HEK293 (cell line): ENCODE results near the gene DENR.

Experiments
- KLF7 ChIP-seq: fragments of 450-650 bp; formaldehyde crosslinking; IDR thresholded peaks from 2 replicates; pipeline ENCODE4 v1.5.1; 2016; ENCODE audit warnings: missing biosample characterization, missing genetic modification characterization, borderline replicate concordance
- PRDM1 ChIP-seq: fragments of 450-650 bp; formaldehyde crosslinking; IDR thresholded peaks from 2 replicates; pipeline ENCODE4; 2016; ENCODE audit warnings: missing biosample characterization, missing genetic modification characterization
- YY1 ChIP-seq: fragments of 450-650 bp; formaldehyde crosslinking; IDR thresholded peaks from 2 replicates; pipeline ENCODE4 v1.5.1; 2018; ENCODE audit warnings: missing biosample characterization, missing genetic modification characterization
- ZFP41 ChIP-seq: fragments of 450-650 bp; formaldehyde crosslinking; IDR thresholded peaks from 2 replicates; pipeline ENCODE4 v1.5.1; 2016; ENCODE audit warnings: missing biosample characterization, missing genetic modification characterization, borderline replicate concordance
- ZNF175 ChIP-seq: fragments of 450-650 bp; formaldehyde crosslinking; IDR thresholded peaks from 2 replicates; pipeline ENCODE4 v1.5.1; 2016; ENCODE audit warnings: missing biosample characterization, missing genetic modification characterization
- ZNF239 ChIP-seq: fragments of 450-650 bp; formaldehyde crosslinking; IDR thresholded peaks from 2 replicates; pipeline ENCODE4 v1.5.1; 2016; ENCODE audit warnings: missing biosample characterization, missing genetic modification characterization
- ZNF24 ChIP-seq: fragments of 450-650 bp; formaldehyde crosslinking; IDR thresholded peaks from 2 replicates; pipeline ENCODE4 v1.5.1; 2016; ENCODE audit warnings: missing biosample characterization, missing genetic modification characterization
- ZNF785 ChIP-seq: fragments of 450-650 bp; formaldehyde crosslinking; IDR thresholded peaks from 2 replicates; pipeline ENCODE4 v1.5.1; 2016; ENCODE audit warnings: missing biosample characterization, missing genetic modification characterization
- TF ChIP-seq, protein P1 (sequence below): fragments of 450-650 bp; formaldehyde crosslinking; IDR thresholded peaks from 2 replicates; pipeline ENCODE4 v1.5.1; 2016; ENCODE audit warnings: missing biosample characterization, missing genetic modification characterization
- TF ChIP-seq, protein P2 (sequence below): fragments of 450-650 bp; formaldehyde crosslinking; IDR thresholded peaks from 2 replicates; pipeline ENCODE4 v1.5.1; 2016; ENCODE audit warnings: missing biosample characterization, missing genetic modification characterization

DNA sequence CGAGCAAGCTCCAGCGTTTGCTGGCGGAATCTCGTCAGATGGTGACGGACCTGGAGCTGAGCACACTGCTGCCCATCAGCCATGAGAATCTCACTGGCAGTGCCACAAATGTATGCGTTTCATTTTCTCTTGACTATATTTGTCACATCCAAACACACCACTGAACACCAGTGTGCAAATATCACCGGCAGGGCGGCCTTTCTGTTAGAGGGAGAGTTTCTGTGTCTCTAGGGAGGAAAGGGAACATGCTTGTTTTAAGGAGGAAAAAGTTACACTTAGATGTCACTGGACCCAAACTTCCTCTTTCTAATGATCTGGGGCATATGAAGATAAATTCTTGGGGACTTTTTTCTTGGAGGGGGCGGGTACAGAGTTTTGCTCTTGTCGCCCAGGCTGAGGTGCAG is 60.7 kb downstream of the DENR start:
- no peak for TF ChIP-seq ZFP41 (tag by site-specific recombination)
- TF ChIP-seq, protein P1, sequence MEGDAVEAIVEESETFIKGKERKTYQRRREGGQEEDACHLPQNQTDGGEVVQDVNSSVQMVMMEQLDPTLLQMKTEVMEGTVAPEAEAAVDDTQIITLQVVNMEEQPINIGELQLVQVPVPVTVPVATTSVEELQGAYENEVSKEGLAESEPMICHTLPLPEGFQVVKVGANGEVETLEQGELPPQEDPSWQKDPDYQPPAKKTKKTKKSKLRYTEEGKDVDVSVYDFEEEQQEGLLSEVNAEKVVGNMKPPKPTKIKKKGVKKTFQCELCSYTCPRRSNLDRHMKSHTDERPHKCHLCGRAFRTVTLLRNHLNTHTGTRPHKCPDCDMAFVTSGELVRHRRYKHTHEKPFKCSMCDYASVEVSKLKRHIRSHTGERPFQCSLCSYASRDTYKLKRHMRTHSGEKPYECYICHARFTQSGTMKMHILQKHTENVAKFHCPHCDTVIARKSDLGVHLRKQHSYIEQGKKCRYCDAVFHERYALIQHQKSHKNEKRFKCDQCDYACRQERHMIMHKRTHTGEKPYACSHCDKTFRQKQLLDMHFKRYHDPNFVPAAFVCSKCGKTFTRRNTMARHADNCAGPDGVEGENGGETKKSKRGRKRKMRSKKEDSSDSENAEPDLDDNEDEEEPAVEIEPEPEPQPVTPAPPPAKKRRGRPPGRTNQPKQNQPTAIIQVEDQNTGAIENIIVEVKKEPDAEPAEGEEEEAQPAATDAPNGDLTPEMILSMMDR, result no peak
- TF ChIP-seq KLF7 (tag by site-specific recombination), result no peak
- TF ChIP-seq ZNF785 (tag by site-specific recombination), result no peak
- TF ChIP-seq, protein P2, sequence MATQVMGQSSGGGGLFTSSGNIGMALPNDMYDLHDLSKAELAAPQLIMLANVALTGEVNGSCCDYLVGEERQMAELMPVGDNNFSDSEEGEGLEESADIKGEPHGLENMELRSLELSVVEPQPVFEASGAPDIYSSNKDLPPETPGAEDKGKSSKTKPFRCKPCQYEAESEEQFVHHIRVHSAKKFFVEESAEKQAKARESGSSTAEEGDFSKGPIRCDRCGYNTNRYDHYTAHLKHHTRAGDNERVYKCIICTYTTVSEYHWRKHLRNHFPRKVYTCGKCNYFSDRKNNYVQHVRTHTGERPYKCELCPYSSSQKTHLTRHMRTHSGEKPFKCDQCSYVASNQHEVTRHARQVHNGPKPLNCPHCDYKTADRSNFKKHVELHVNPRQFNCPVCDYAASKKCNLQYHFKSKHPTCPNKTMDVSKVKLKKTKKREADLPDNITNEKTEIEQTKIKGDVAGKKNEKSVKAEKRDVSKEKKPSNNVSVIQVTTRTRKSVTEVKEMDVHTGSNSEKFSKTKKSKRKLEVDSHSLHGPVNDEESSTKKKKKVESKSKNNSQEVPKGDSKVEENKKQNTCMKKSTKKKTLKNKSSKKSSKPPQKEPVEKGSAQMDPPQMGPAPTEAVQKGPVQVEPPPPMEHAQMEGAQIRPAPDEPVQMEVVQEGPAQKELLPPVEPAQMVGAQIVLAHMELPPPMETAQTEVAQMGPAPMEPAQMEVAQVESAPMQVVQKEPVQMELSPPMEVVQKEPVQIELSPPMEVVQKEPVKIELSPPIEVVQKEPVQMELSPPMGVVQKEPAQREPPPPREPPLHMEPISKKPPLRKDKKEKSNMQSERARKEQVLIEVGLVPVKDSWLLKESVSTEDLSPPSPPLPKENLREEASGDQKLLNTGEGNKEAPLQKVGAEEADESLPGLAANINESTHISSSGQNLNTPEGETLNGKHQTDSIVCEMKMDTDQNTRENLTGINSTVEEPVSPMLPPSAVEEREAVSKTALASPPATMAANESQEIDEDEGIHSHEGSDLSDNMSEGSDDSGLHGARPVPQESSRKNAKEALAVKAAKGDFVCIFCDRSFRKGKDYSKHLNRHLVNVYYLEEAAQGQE (tag by site-specific recombination), result no peak
- TF ChIP-seq YY1 (tag by site-specific recombination), result no peak
- no peak for TF ChIP-seq ZNF175 (tag by site-specific recombination)
- TF ChIP-seq ZNF239 (tag by site-specific recombination), result no peak
- TF ChIP-seq ZNF24, result no peak
- TF ChIP-seq PRDM1, result no peak
